Lower leg skin (tissue), 4 donors: ENCODE measurements around the gene ZMYM5. TPM values are rescaled to one million over a fixed set of nuclear protein-coding genes. Genes with fewer than 3 reads are reported as not detected.
"Not testable (repeated sequence)": the region's sequence is repeated elsewhere in the genome, so short reads cannot be mapped to it uniquely, and the experiment has no call there.

Experiments used
- DNase-seq, 2 donors: peaks; one replicate each; pipeline ENCODE4 v3.0.0-alpha.2; 2019; ENCODE audit warnings: low spot score in 2 of 2
- H3K4me3 ChIP-seq: fragments of 200-600 bp; sonication (generic); 2 replicates; pipeline ENCODE4 v1.5.1; 2017; ENCODE audit warnings: mild to moderate bottlenecking, low read depth; ENCODE audit not compliant: poor library complexity, severe bottlenecking
- POLR2A ChIP-seq, 2 donors: fragments of 450-650 bp; IDR thresholded peaks; one replicate each; pipeline ENCODE4 v1.6.1; 2016 to 2017; ENCODE audit warnings: antibody characterized with exemption in 2 of 2, mild to moderate bottlenecking in 1 of 2, moderate library complexity in 1 of 2
- WGBS, 2 donors: methylation state at CpG; one replicate each; pipeline ENCODE4 v1.1.5; 2018; 5-methylcytosine and 5-hydroxymethylcytosine counted together
- intact Hi-C: fragments of 100-400 bp; cut with DNase I; formaldehyde crosslinking; loops from one replicate; pipeline ENCODE4 v1.15.0; 2023; ENCODE audit warnings: low total_unique reads
- total RNA-seq, 4 donors: library from RNA; depleted of rRNA; stranded (reverse); fragments of >200 nt; gene quantifications; one replicate each; pipeline ENCODE4 v1.1.0, GENCODE V29; 2016
- TF ChIP-seq, protein P1 (sequence below), 3 donors: fragments of 450-650 bp; IDR thresholded peaks; one replicate each; pipeline ENCODE4 v1.5.1; 2016; ENCODE audit warnings: antibody characterized with exemption in 3 of 3, mild to moderate bottlenecking in 3 of 3, moderate library complexity in 2 of 3

The ZMYM5 gene
- total RNA-seq, 4 donors from 2014 or later, result 14.1 to 20.0 (median 18.0) TPM

- DNase-seq, result no peak
- intact Hi-C loops, result no loop called here
- 95 to 96% methylated on average over 7 of the region's 7 CpGs for WGBS, 2 donors
- no peak overlapping the region for H3K4me3 ChIP-seq
- TF ChIP-seq POLR2A (IDR thresholded peaks at IDR 0.05), result no peak
- TF ChIP-seq, protein P1, sequence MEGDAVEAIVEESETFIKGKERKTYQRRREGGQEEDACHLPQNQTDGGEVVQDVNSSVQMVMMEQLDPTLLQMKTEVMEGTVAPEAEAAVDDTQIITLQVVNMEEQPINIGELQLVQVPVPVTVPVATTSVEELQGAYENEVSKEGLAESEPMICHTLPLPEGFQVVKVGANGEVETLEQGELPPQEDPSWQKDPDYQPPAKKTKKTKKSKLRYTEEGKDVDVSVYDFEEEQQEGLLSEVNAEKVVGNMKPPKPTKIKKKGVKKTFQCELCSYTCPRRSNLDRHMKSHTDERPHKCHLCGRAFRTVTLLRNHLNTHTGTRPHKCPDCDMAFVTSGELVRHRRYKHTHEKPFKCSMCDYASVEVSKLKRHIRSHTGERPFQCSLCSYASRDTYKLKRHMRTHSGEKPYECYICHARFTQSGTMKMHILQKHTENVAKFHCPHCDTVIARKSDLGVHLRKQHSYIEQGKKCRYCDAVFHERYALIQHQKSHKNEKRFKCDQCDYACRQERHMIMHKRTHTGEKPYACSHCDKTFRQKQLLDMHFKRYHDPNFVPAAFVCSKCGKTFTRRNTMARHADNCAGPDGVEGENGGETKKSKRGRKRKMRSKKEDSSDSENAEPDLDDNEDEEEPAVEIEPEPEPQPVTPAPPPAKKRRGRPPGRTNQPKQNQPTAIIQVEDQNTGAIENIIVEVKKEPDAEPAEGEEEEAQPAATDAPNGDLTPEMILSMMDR (IDR thresholded peaks at IDR 0.05), result no peak
Observed at GRCh38 chr13:19795956-19796355, 67.5 kb downstream of the ZMYM5 start.

- DNase-seq, result no peak
Observed at GRCh38 chr13:19794631-19795030, 68.8 kb downstream of the ZMYM5 start.

GRCh38 chr13:19791953-19792537 is 71.4 kb downstream of the ZMYM5 start:
- 84 to 91% methylated on average over 7 of the region's 7 CpGs for WGBS, 2 donors
- intact Hi-C loops, result no loop called here
- TF ChIP-seq, protein P1 (IDR thresholded peaks at IDR 0.05), result no peak
- no peak for TF ChIP-seq POLR2A (IDR thresholded peaks at IDR 0.05)
- H3K4me3 ChIP-seq, result no peak overlapping the region
- DNase-seq, result no peak

More at GRCh38 chr13:19794631-19795030, 68.8 kb downstream of the ZMYM5 start:
- intact Hi-C loops, result no loop called here
- H3K4me3 ChIP-seq, result no peak overlapping the region
- 63 to 72% methylated on average over 4 of the region's 4 CpGs for WGBS, 2 donors
- no peak for TF ChIP-seq POLR2A (IDR thresholded peaks at IDR 0.05)
- TF ChIP-seq, protein P1 (IDR thresholded peaks at IDR 0.05), result no peak

DNA sequence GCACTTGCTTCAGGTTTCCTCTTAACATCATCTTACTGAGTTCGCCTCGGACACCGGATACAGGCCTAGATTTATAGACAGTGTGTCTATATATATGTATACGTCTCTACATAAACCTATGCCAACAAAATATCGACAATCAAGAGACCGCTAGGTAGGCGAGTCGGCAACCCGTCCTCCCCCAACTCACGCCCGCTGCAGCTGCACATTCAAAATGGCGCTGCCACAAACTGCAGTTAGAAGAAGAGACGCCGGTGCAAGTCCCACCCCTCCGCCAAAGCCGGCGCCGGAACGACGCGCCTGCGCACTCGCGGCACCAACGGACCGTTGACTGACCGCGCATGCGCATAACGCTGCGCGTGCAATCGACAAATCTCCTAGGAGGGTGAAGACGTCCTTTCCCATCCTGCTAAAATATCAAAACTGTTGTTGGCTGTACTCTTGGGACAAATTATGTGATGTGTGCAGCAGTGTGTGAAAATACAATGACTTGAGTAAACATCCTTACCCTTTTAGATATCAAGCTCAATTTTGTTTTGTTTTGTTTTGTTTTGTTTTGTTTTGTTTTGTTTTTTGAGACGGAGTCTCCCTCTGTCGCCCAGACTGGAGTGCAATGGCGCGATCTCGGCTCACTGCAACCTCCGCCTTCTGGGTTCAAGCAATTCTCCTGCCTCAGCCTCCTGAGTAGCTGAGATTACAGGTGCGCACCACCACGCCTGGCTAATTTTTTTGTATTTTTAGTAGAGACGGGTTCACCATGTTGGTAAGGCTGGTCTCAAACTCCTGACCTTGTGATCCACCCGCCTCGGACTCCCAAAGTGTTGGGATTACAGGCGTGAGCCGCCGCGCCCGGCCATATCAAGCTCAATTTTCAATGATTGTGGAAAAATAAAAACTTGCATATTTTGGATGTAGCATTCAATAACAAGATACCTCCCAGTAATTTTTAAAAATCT is 80.4 kb downstream of the ZMYM5 start, which contains the start of gene PSPC1:
Gene PSPC1, minus strand, starts transcription at position 219 of the 956 bp plus-strand sequence. Its CDS starts 188 bp downstream, at position 31.
- H3K4me3 ChIP-seq, result peak within 1 kb of the TSS; percentile 70
- 20 to 21% methylated on average over 46 to 50 of the region's 50 CpGs for WGBS, 2 donors
- intact Hi-C loops, result not testable (repeated sequence)
- peak; percentile 92 to 99 for DNase-seq
- TF ChIP-seq POLR2A (IDR thresholded peaks at IDR 0.05), result peak in 1 of 2 donors; percentile 59

DNA sequence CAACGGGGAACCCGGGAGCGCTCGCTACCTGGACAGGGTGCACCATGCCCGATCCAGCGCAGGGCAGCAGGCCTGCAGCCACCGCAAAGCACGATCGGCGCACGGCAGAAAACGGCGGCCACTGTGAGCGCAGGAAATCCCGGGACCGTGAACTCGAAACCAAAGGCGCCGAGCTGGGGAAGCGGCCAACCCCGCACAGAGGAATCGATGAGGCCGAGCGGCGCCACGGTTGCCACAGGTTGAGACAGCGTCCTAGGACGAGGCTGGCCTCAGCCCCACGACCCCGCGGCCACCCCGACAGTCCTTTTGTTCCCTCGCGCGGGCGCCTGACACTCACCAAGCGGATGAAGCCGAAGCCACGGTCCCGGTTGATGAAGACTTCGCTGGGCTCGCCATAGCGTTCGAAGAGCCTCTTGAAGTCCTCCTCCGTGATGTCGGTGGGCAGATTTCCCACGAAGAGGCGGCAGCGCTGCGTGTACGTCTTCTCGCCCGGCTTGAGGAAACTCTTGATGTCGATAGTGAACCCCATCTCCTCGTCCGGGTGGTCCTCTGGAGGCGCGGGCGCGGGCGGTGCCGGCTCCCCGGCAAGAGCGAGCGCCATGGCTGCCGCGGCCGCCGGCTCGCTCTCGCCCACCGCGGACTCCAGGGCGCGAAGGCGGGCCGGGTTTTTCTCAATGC is 81.3 kb downstream of the ZMYM5 start:
- TF ChIP-seq, protein P1 (IDR thresholded peaks at IDR 0.05), result no peak
- TF ChIP-seq POLR2A (IDR thresholded peaks at IDR 0.05), result no peak
- intact Hi-C loops, result no loop called here

More for the DNA sequence above, 81.3 kb downstream of the ZMYM5 start:
- WGBS, 2 donors, result 1% methylated on average over 26 to 77 of the region's 77 CpGs
- H3K4me3 ChIP-seq, result peak overlapping the region; percentile 70
- peak; percentile 30 to 87 for DNase-seq
